A549 (cell line): ENCODE data around the gene OTOP2. TPM values are rescaled to one million over a fixed set of nuclear protein-coding genes. Genes with fewer than 3 reads are reported as not detected.
A peak's percentile ranks its signal among the peaks of the same experiment; 100 is the strongest.

Experiments used
- ATAC-seq, 2 experiments: fragments of 200-7000 bp in 1 of 2; fragments of >200 bp in 1 of 2; cut with Nextera tagmentation in 1 of 2; cut with Tn5 transposase in 1 of 2; 3 replicates each; pipeline versions ENCODE4 v1.8.0 to v1.9.1; 2018 to 2020; ENCODE audit warnings: mild to moderate bottlenecking in 1 of 2, moderate library complexity in 1 of 2
- CTCF ChIA-PET: fragments of 300-600 bp; sonication (Branson Sonifier 250); formaldehyde crosslinking; extraction: SDS; loops from one replicate; lab custom pipeline; 2021; ENCODE audit warnings: antibody characterized with exemption, inconsistent platforms; lab: Yijun Ruan, JAX
- POLR2A ChIA-PET: fragments of 350-600 bp; formaldehyde crosslinking; extraction: SDS; loops from one replicate; lab custom pipeline; 2021; ENCODE audit warnings: antibody characterized with exemption, inconsistent platforms; lab: Yijun Ruan, JAX
- DNase-seq, 2 experiments: peaks; one replicate each; pipeline versions ENCODE4 v3.0.0 to v3.0.0-alpha.2; 2011 to 2016; ENCODE audit warnings: low read depth in 1 of 2, low spot score in 1 of 2
- FAIRE-seq: peaks from 2 replicates; lab custom pipeline; 2011; peaks lifted over from hg19 to GRCh38; lab: Jason Lieb, UNC
- H3K27ac ChIP-seq, 2 experiments: fragments of >200 bp; sonication (Bioruptor Twin); formaldehyde crosslinking; 3 replicates each; pipeline ENCODE4 v1.5.1; 2016 to 2017
- H3K4me1 ChIP-seq: fragments of >200 bp; sonication (Bioruptor Twin); formaldehyde crosslinking; 3 replicates; pipeline ENCODE4 v1.6.1; 2016
- H3K4me2 ChIP-seq: fragments of >200 bp; sonication (Bioruptor Twin); formaldehyde crosslinking; 3 replicates; pipeline ENCODE4 v1.6.1; 2016
- H3K4me3 ChIP-seq: fragments of >200 bp; sonication (Bioruptor Twin); formaldehyde crosslinking; 3 replicates; pipeline ENCODE4 v1.5.1; 2016
- H3K9me3 ChIP-seq: fragments of >200 bp; sonication (Bioruptor Twin); formaldehyde crosslinking; 3 replicates; pipeline ENCODE4 v1.6.1; 2016
- BCL3 ChIP-seq: fragments of >200 bp; sonication (Bioruptor Twin); formaldehyde crosslinking; IDR thresholded peaks from 3 replicates; pipeline ENCODE4 v1.6.1; 2016
- CHD4 ChIP-seq: fragments of 200-600 bp; sonication (generic); IDR thresholded peaks from 2 replicates; pipeline ENCODE4 v1.6.1; 2016; ENCODE audit warnings: antibody characterized with exemption, mild to moderate bottlenecking, borderline replicate concordance
- EHF ChIP-seq: fragments of 250-450 bp; sonication (Bioruptor Pico); IDR thresholded peaks from 2 replicates; pipeline ENCODE4 v1.5.0; 2020; ENCODE audit warnings: mild to moderate bottlenecking
- EHMT2 ChIP-seq: fragments of 200-600 bp; sonication (generic); IDR thresholded peaks from 2 replicates; pipeline ENCODE4 v1.6.1; 2016; ENCODE audit warnings: antibody characterized with exemption, low read depth, mild to moderate bottlenecking, moderate library complexity
- EP300 ChIP-seq, 2 experiments: fragments of >200 bp; sonication (Bioruptor Twin); formaldehyde crosslinking; IDR thresholded peaks; 2 replicates in 1 of 2; 3 replicates in 1 of 2; pipeline ENCODE4 v1.6.1; 2016 to 2017
- FOSB ChIP-seq: fragments of 250-450 bp; sonication (Bioruptor Pico); IDR thresholded peaks from 2 replicates; pipeline ENCODE4 v1.5.0; 2020; ENCODE audit warnings: mild to moderate bottlenecking, moderate library complexity
- FOSL2 ChIP-seq, 2 experiments: fragments of 450-650 bp in 1 of 2; fragments of >200 bp in 1 of 2; sonication (Bioruptor Twin) in 1 of 2; formaldehyde crosslinking; IDR thresholded peaks; 2 replicates each; pipeline versions ENCODE4 v1.5.0 to v1.6.1; 2016 to 2020; ENCODE audit warnings: mild to moderate bottlenecking in 1 of 2, moderate library complexity in 1 of 2
- GATA3 ChIP-seq: IDR thresholded peaks from 2 replicates; pipeline ENCODE4 v1.6.1; 2012; ENCODE audit warnings: borderline replicate concordance
- HDAC2 ChIP-seq: fragments of 200-600 bp; sonication (generic); IDR thresholded peaks from 2 replicates; pipeline ENCODE4 v1.6.1; 2016
- HEYL ChIP-seq: fragments of 250-450 bp; sonication (Bioruptor Pico); IDR thresholded peaks from 2 replicates; pipeline ENCODE4 v1.8.0; 2021; ENCODE audit warnings: mild to moderate bottlenecking, moderate library complexity
- JUNB ChIP-seq: fragments of >200 bp; sonication (Bioruptor Twin); formaldehyde crosslinking; IDR thresholded peaks from 2 replicates; pipeline ENCODE4 v1.6.1; 2016
- KDM1A ChIP-seq: fragments of 200-600 bp; sonication (generic); IDR thresholded peaks from 2 replicates; pipeline ENCODE4 v1.6.1; 2016; ENCODE audit warnings: low read depth, mild to moderate bottlenecking
- MAFK ChIP-seq: fragments of 450-650 bp; IDR thresholded peaks from 2 replicates; pipeline ENCODE4 v1.6.1; 2014; ENCODE audit not compliant: partially characterized antibody
- NFE2L2 ChIP-seq: fragments of 150-350 bp; conservative IDR thresholded peaks from 2 replicates; pipeline ENCODE4 v1.6.1; 2014; ENCODE audit warnings: low read length
- NR3C1 ChIP-seq: fragments of >200 bp; sonication (Bioruptor Twin); formaldehyde crosslinking; IDR thresholded peaks from 3 replicates; pipeline ENCODE4 v1.6.1; 2017
- PBX3 ChIP-seq: IDR thresholded peaks from 2 replicates; pipeline ENCODE4 v1.6.1; 2012
- POLR2A ChIP-seq: IDR thresholded peaks from 2 replicates; pipeline ENCODE4 v1.6.1; 2012; ENCODE audit warnings: mild to moderate bottlenecking, low read length
- POLR2AphosphoS2 ChIP-seq: conservative IDR thresholded peaks from 2 replicates; pipeline ENCODE4 v1.6.1; 2012; ENCODE audit warnings: low read length, improper control_type of control experiment, inconsistent platforms
- RARB ChIP-seq: fragments of 250-450 bp; sonication (Bioruptor Pico); IDR thresholded peaks from 2 replicates; pipeline ENCODE4 v1.8.0; 2021; ENCODE audit warnings: mild to moderate bottlenecking, moderate library complexity
- SMC3 ChIP-seq: fragments of >200 bp; sonication (Bioruptor Twin); formaldehyde crosslinking; IDR thresholded peaks from 3 replicates; pipeline ENCODE4 v1.6.1; 2018; ENCODE audit warnings: inconsistent platforms
- TFCP2L1 ChIP-seq: fragments of 250-450 bp; sonication (Bioruptor Pico); IDR thresholded peaks from 2 replicates; pipeline ENCODE4 v1.5.0; 2021; ENCODE audit warnings: mild to moderate bottlenecking
- TP53 ChIP-seq: fragments of 250-450 bp; sonication (Bioruptor Pico); IDR thresholded peaks from 2 replicates; pipeline ENCODE4 v1.5.0; 2021; ENCODE audit warnings: mild to moderate bottlenecking, moderate library complexity
- ZC3H11A ChIP-seq: fragments of 450-650 bp; IDR thresholded peaks from 2 replicates; pipeline ENCODE4 v1.6.1; 2014; ENCODE audit warnings: antibody characterized with exemption, mild to moderate bottlenecking
- ZFP36 ChIP-seq: fragments of 450-650 bp; IDR thresholded peaks from 2 replicates; pipeline ENCODE4 v1.6.1; 2014; ENCODE audit warnings: borderline replicate concordance; ENCODE audit not compliant: partially characterized antibody
- ZNF302 ChIP-seq: fragments of 250-450 bp; sonication (Bioruptor Pico); IDR thresholded peaks from 2 replicates; pipeline ENCODE4 v1.9.0; 2021; ENCODE audit warnings: inconsistent platforms, mild to moderate bottlenecking, moderate library complexity
- ZSCAN20 ChIP-seq: fragments of 250-450 bp; sonication (Bioruptor Pico); IDR thresholded peaks from 2 replicates; pipeline ENCODE4 v1.8.0; 2022; ENCODE audit warnings: mild to moderate bottlenecking, moderate library complexity
- WGBS: methylation state at CpG from one replicate; pipeline ENCODE4 v1.1.6; 2017; ENCODE audit errors: missing lambda C conversion rate; 5-methylcytosine and 5-hydroxymethylcytosine counted together
- polyA plus RNA-seq, 4 experiments: library from polyadenylated mRNA; depleted of rRNA in 3 of 4; stranded (reverse); fragments of >200 nt; fragmentation: RNase III in 1 of 4; extraction: RNeasy Plus Mini Kit Qiagen cat#74134 plus additional on column Dnase treatment in 1 of 4; gene quantifications; 2 replicates in 3 of 4; 3 replicates in 1 of 4; pipeline ENCODE4 v1.2.3, GENCODE V29; 2011 to 2017
- TF ChIP-seq, protein P1 (sequence below): fragments of >200 bp; sonication (Bioruptor Twin); formaldehyde crosslinking; IDR thresholded peaks from 3 replicates; pipeline ENCODE4 v1.5.1; 2016

The OTOP2 gene
- polyA plus RNA-seq, 2 of the 4 experiments (the other 2 are of a cell fraction), result 0.06 TPM; not detected in 1

- no peak for FAIRE-seq
- Histone ChIP-seq H3K9me3 (no peaks in the 10 kb centered on the region), H3K27ac (no peak overlapping the region), H3K4me1 (peaks cover under 1% of the 10 kb centered on the region; the same call in 1 of the 3 replicates), H3K4me3 (no peak overlapping the region), H3K4me2 (no peak overlapping the region)
- POLR2A ChIA-PET, result interaction anchor here (0.9 to 2.3 kb wide), 3 partner anchors 26 to 114 kb away, joined by 3 to 10 read pairs (median 3); partner anchors contain the start of genes FDXR and MRPL58
- DNase-seq, result no peak
- no peak for ATAC-seq
- TF ChIP-seq ZSCAN20 (CRISPR knock-in tag), result no peak
- TF ChIP-seq ZFP36, result peak; percentile 55
- 70% methylated on average over 11 of the region's 11 CpGs for WGBS
- CTCF ChIA-PET, result interaction anchor here (0.9 to 3.4 kb wide), 10 partner anchors 8 to 211 kb away, joined by 3 to 18 read pairs (median 4); partner anchors contain the start of gene ARMC7
Measured at GRCh38 chr17:74898376-74898946, 25.6 kb upstream of the OTOP2 start.

- TF ChIP-seq EP300 (IDR thresholded peaks at IDR 0.05), result no peak
- TF ChIP-seq POLR2AphosphoS2, result no peak
- TF ChIP-seq POLR2A, result no peak
- TF ChIP-seq JUNB, result no peak
- no peak for TF ChIP-seq NFE2L2
- ATAC-seq, result no peak
- POLR2A ChIA-PET, result interaction anchor here (2.3 kb wide), 1 partner anchor 28 kb away, joined by 10 read pairs; the partner anchor contains the start of gene FDXR
- WGBS, result 64% methylated on average over 8 of the region's 8 CpGs
- Histone ChIP-seq H3K9me3 (no peaks in the 10 kb centered on the region), H3K27ac (no peak overlapping the region), H3K4me1 (no peaks in the 10 kb centered on the region), H3K4me3 (no peak overlapping the region), H3K4me2 (no peak overlapping the region)
- CTCF ChIA-PET, result interaction anchor here (1.2 to 3.4 kb wide), 5 partner anchors 10 to 62 kb away, joined by 3 to 18 read pairs (median 3); no protein-coding TSS in a partner anchor
- DNase-seq, result no peak
- no peak for FAIRE-seq
Measured at GRCh38 chr17:74900208-74900607, 23.9 kb upstream of the OTOP2 start.

DNA sequence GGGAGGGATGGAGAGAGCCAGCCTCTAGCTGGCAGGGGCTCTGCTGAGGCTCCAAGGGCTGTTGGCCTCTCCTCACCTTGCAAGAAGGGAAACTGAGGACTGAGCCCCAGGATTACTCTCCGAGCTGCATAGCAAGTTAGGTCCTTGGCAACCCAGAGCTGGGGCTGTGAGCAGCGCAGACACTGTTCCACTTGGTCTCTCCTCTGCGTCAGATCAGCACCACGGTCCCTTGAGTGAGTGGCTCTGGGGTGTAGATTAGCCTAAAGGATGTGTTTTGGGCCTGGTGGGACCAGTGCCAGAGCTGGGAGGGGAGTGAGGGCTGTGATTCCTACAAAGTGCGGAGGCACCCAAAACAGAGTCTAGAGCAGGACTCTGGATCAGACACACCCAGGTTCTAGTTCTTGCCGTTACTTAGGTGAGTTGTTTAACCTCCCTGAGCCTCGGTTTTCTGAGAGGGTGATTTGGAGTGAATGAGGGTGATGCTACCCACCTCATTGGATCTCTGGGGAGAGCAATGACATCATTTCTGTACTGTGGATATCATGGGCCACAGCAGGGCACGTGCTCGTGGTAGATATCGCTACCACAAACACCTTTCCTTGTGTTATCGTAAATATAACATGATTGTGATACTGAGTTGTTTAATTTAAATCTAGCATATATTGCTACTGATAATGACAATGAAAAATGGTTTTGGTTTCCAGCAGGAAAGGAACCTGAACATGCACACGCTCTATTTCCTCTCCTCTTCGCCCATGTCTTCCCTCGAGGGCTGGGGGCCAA is 22.5 kb upstream of the OTOP2 start:
- ChIA-PET CTCF (interaction anchor here (0.9 to 3.4 kb wide), 6 partner anchors 18 to 61 kb away, joined by 3 to 18 read pairs (median 4); partner anchors contain the start of genes OTOP2 and USH1G), POLR2A (no interaction called here)
- FAIRE-seq (peak; percentile 78), DNase-seq (no peak), ATAC-seq (0 out of 6 replicates have a peak, but pooled peaks of 1 of the 2 experiments have one; percentile 16)
- no peaks in the 10 kb centered on the region for H3K9me3 ChIP-seq
- no peaks in the 10 kb centered on the region for H3K4me1 ChIP-seq
- WGBS, result 69% methylated on average over 14 of the region's 14 CpGs
- H3K4me2 ChIP-seq, result no peak overlapping the region
- TF ChIP-seq ZC3H11A (no peak), ZNF302 (CRISPR knock-in tag) (no peak), TP53 (CRISPR knock-in tag) (no peak)
- H3K27ac ChIP-seq, result no peak overlapping the region
- H3K4me3 ChIP-seq, result no peak overlapping the region

- no peak overlapping the region for H3K4me3 ChIP-seq
- TF ChIP-seq HEYL (CRISPR knock-in tag) (no peak), FOSB (no peak), TFCP2L1 (CRISPR knock-in tag) (no peak), MAFK (no peak), FOSL2 (IDR thresholded peaks at IDR 0.05) (no peak), FOSL2 (CRISPR knock-in tag; IDR thresholded peaks at IDR 0.05) (no peak), HDAC2 (no peak), GATA3 (no peak), EHF (CRISPR knock-in tag) (no peak), POLR2A (no peak), KDM1A (no peak), RARB (CRISPR knock-in tag) (no peak), CHD4 (no peak), BCL3 (no peak), NR3C1 (no peak), EHMT2 (no peak), TP53 (CRISPR knock-in tag) (no peak), PBX3 (no peak), SMC3 (no peak)
- TF ChIP-seq, protein P1, sequence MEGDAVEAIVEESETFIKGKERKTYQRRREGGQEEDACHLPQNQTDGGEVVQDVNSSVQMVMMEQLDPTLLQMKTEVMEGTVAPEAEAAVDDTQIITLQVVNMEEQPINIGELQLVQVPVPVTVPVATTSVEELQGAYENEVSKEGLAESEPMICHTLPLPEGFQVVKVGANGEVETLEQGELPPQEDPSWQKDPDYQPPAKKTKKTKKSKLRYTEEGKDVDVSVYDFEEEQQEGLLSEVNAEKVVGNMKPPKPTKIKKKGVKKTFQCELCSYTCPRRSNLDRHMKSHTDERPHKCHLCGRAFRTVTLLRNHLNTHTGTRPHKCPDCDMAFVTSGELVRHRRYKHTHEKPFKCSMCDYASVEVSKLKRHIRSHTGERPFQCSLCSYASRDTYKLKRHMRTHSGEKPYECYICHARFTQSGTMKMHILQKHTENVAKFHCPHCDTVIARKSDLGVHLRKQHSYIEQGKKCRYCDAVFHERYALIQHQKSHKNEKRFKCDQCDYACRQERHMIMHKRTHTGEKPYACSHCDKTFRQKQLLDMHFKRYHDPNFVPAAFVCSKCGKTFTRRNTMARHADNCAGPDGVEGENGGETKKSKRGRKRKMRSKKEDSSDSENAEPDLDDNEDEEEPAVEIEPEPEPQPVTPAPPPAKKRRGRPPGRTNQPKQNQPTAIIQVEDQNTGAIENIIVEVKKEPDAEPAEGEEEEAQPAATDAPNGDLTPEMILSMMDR, result no peak
Measured at GRCh38 chr17:74903034-74903433, 21.0 kb upstream of the OTOP2 start.

More at GRCh38 chr17:74903034-74903433, 21.0 kb upstream of the OTOP2 start:
- CTCF ChIA-PET, result interaction anchor here (1.1 to 5.8 kb wide), 4 partner anchors 17 to 58 kb away, joined by 3 to 44 read pairs (median 12); partner anchors contain the start of genes OTOP2 and USH1G
- Histone ChIP-seq H3K4me1 (no peaks in the 10 kb centered on the region), H3K4me2 (no peak overlapping the region), H3K27ac (no peak overlapping the region), H3K9me3 (no peaks in the 10 kb centered on the region)
- no peak for DNase-seq
- ATAC-seq, result no peak
- 80% methylated on average over 9 of the region's 9 CpGs for WGBS
- FAIRE-seq, result no peak
- POLR2A ChIA-PET, result no interaction called here
